Subcutaneous adipose tissue (tissue), 4 donors: Measurements from ENCODE around the gene GASK1B. TPM values are rescaled to one million over a fixed set of nuclear protein-coding genes. Genes with fewer than 3 reads are reported as not detected.

Experiments used
- CTCF ChIP-seq: fragments of 450-650 bp; IDR thresholded peaks from one replicate; pipeline ENCODE4 v1.5.1; 2016; ENCODE audit warnings: low read depth, mild to moderate bottlenecking, control low read depth, antibody characterized with exemption, moderate library complexity
- total RNA-seq, 4 donors: library from RNA; depleted of rRNA; stranded (reverse); fragments of >200 nt; gene quantifications; one replicate each; pipeline ENCODE4 v1.1.0, GENCODE V29; 2016

GASK1B gene
- total RNA-seq, 4 donors from 2014 or later = 21.1 to 94.5 (median 74.6) TPM

GRCh38 chr4:158186815-158187214 lies 14.0 kb upstream of the GASK1B start:
- TF ChIP-seq CTCF = no peak

GRCh38 chr4:158182736-158183135 lies 9.9 kb upstream of the GASK1B start:
- no peak for TF ChIP-seq CTCF

GRCh38 chr4:158181906-158182305 lies 9.1 kb upstream of the GASK1B start:
- no peak for TF ChIP-seq CTCF

GRCh38 chr4:158179465-158179864 lies 6.6 kb upstream of the GASK1B start:
- TF ChIP-seq CTCF = no peak

- no peak for TF ChIP-seq CTCF
Measured at GRCh38 chr4:158176776-158177175, 4.0 kb upstream of the GASK1B start.

GRCh38 chr4:158176108-158176507 lies 3.3 kb upstream of the GASK1B start:
- TF ChIP-seq CTCF = no peak

GRCh38 chr4:158170691-158171561 lies 1.9 kb downstream of the GASK1B start:
- TF ChIP-seq CTCF = no peak
